Stimulated activated CD8-positive, alpha-beta memory T cell treated with anti-CD3 and anti-CD28 coated beads, Interleukin-15, amount 100 ng/mL, for 4 hours (primary cell): Measurements from ENCODE around the gene ZG16B.

Experiments
- DNase-seq, 2 donors: peaks; one replicate each; pipeline ENCODE4 v3.0.0-alpha.2; 2020; ENCODE audit warnings: low read depth in 2 of 2

Gene ZG16B

GRCh38 chr16:2867987-2868789, 38.1 kb downstream of the ZG16B start:
- peak; percentile 80 to 87 for DNase-seq

GRCh38 chr16:2871926-2872325, 41.8 kb downstream of the ZG16B start:
- DNase-seq, result no peak

- DNase-seq, result no peak
These were observed 44.2 kb downstream of the ZG16B start for GRCh38 chr16:2874032-2874911.

- DNase-seq, result peak; percentile 24 to 31
These were observed 44.8 kb downstream of the ZG16B start for GRCh38 chr16:2874912-2875362.

- DNase-seq, result no peak
These were observed 49.9 kb downstream of the ZG16B start for GRCh38 chr16:2879854-2880508.
